ENCODE results near the gene BMI1.

The BMI1 gene

GRCh38 chr10:22323538-22324305, 2.8 kb downstream of the BMI1 start:
- Histone ChIP-seq H3K27ac (replicated peaks) (no peak overlapping the region), H3K4me3 (replicated peaks; ENCODE audit: insufficient read depth, low read length) (no peak overlapping the region), H3K27me3 (ENCODE audit: insufficient read depth, poor library complexity, severe bottlenecking) (peaks cover 5% of the 10 kb centered on the region)
- DNase-seq (ENCODE audit: low read depth in 1 of 2, low spot score in 1 of 2), result no peak
- TF ChIP-seq CTCF (IDR thresholded peaks at IDR 0.05; ENCODE audit: insufficient read depth, low read length) (no peak), SPI1 (IDR thresholded peaks at IDR 0.05; ENCODE audit: borderline replicate concordance, low read depth) (no peak), GABPA (IDR thresholded peaks at IDR 0.05; ENCODE audit: low read depth) (no peak), POLR2AphosphoS5 (IDR thresholded peaks at IDR 0.05; ENCODE audit: low read depth) (no peak), REST (IDR thresholded peaks at IDR 0.05; ENCODE audit: insufficient replicate concordance, low read depth) (no peak)

- H3K27me3 ChIP-seq (ENCODE audit: insufficient read depth, poor library complexity, severe bottlenecking), result peaks cover 5% of the 10 kb centered on the region
- no peak overlapping the region for H3K4me3 ChIP-seq (replicated peaks; ENCODE audit: insufficient read depth, low read length)
- H3K27ac ChIP-seq (replicated peaks), result no peak overlapping the region
- no peak for DNase-seq (ENCODE audit: low read depth in 1 of 2, low spot score in 1 of 2)
- no peak for TF ChIP-seq GABPA (IDR thresholded peaks at IDR 0.05; ENCODE audit: low read depth)
- no peak for TF ChIP-seq SPI1 (IDR thresholded peaks at IDR 0.05; ENCODE audit: borderline replicate concordance, low read depth)
- no peak for TF ChIP-seq CTCF (IDR thresholded peaks at IDR 0.05; ENCODE audit: insufficient read depth, low read length)
- TF ChIP-seq POLR2AphosphoS5 (IDR thresholded peaks at IDR 0.05; ENCODE audit: low read depth), result no peak
- no peak for TF ChIP-seq REST (IDR thresholded peaks at IDR 0.05; ENCODE audit: insufficient replicate concordance, low read depth)
These were observed 3.5 kb downstream of the BMI1 start for GRCh38 chr10:22324413-22324812.

GRCh38 chr10:22324893-22325271, 4.0 kb downstream of the BMI1 start:
- Histone ChIP-seq H3K4me3 (replicated peaks; ENCODE audit: insufficient read depth, low read length) (peak overlapping the region; percentile 49), H3K27me3 (ENCODE audit: insufficient read depth, poor library complexity, severe bottlenecking) (peaks cover 5% of the 10 kb centered on the region), H3K27ac (replicated peaks) (no peak overlapping the region)
- no peak for TF ChIP-seq GABPA (IDR thresholded peaks at IDR 0.05; ENCODE audit: low read depth)
- no peak for TF ChIP-seq POLR2AphosphoS5 (IDR thresholded peaks at IDR 0.05; ENCODE audit: low read depth)
- no peak for TF ChIP-seq REST (IDR thresholded peaks at IDR 0.05; ENCODE audit: insufficient replicate concordance, low read depth)
- no peak for TF ChIP-seq SPI1 (IDR thresholded peaks at IDR 0.05; ENCODE audit: borderline replicate concordance, low read depth)
- TF ChIP-seq CTCF (IDR thresholded peaks at IDR 0.05; ENCODE audit: insufficient read depth, low read length), result no peak
- DNase-seq (ENCODE audit: low read depth in 1 of 2, low spot score in 1 of 2), result no peak

Measured in HL-60 (cell line).